ENCODE results near the gene ATCAY. TPM values are rescaled to one million over a fixed set of nuclear protein-coding genes. Genes with fewer than 3 reads are reported as not detected.

The ATCAY gene
- total RNA-seq, 1 experiment from 2014 or later = not detected

GRCh38 chr19:3833578-3834348, 46.7 kb upstream of the ATCAY start:
- H3K4me1 Mint-ChIP-seq (ENCODE audit: insufficient read depth, unreplicated experiment) = peaks cover under 1% of the 10 kb centered on the region
- ChIA-PET CTCF (no interaction called here), POLR2A (interaction anchor here (0.5 kb wide), 1 partner anchor 421 kb away, joined by 3 read pairs; no protein-coding TSS in a partner anchor)
- H3K36me3 Mint-ChIP-seq (ENCODE audit: insufficient read depth, unreplicated experiment) = peaks cover 3% of the 10 kb centered on the region
- intact Hi-C loops (cut with micrococcal nuclease) = no loop called here
- no peak for DNase-seq (ENCODE audit: unreplicated experiment)
- no peak for TF ChIP-seq CTCF (IDR thresholded peaks at IDR 0.05; ENCODE audit: unreplicated experiment)
- H3K27me3 Mint-ChIP-seq (ENCODE audit: insufficient read depth, unreplicated experiment) = no peaks in the 10 kb centered on the region
- no peak overlapping the region for H3K4me3 Mint-ChIP-seq (ENCODE audit: unreplicated experiment)
- BruUV-seq (replicated peaks) = no TSS peak
- no peaks in the 10 kb centered on the region for H3K9me3 Mint-ChIP-seq (ENCODE audit: unreplicated experiment)
- H3K27ac Mint-ChIP-seq (ENCODE audit: low read depth, unreplicated experiment) = no peak overlapping the region

- no peak for DNase-seq (ENCODE audit: unreplicated experiment)
- Mint-ChIP-seq H3K9me3 (ENCODE audit: unreplicated experiment) (no peaks in the 10 kb centered on the region), H3K36me3 (ENCODE audit: insufficient read depth, unreplicated experiment) (peaks cover 5% of the 10 kb centered on the region), H3K4me1 (ENCODE audit: insufficient read depth, unreplicated experiment) (no peaks in the 10 kb centered on the region), H3K27me3 (ENCODE audit: insufficient read depth, unreplicated experiment) (peaks cover 1% of the 10 kb centered on the region), H3K27ac (ENCODE audit: low read depth, unreplicated experiment) (no peak overlapping the region), H3K4me3 (ENCODE audit: unreplicated experiment) (no peak overlapping the region)
- POLR2A ChIA-PET = no interaction called here
- no TSS peak for BruUV-seq (replicated peaks)
- intact Hi-C loops (cut with micrococcal nuclease) = no loop called here
- no peak for TF ChIP-seq CTCF (IDR thresholded peaks at IDR 0.05; ENCODE audit: unreplicated experiment)
- CTCF ChIA-PET = no interaction called here
Measured at GRCh38 chr19:3834349-3835054, 46.0 kb upstream of the ATCAY start.

- Mint-ChIP-seq H3K9me3 (ENCODE audit: unreplicated experiment) (no peaks in the 10 kb centered on the region), H3K4me3 (ENCODE audit: unreplicated experiment) (no peak overlapping the region), H3K27ac (ENCODE audit: low read depth, unreplicated experiment) (no peak overlapping the region), H3K36me3 (ENCODE audit: insufficient read depth, unreplicated experiment) (peaks cover 5% of the 10 kb centered on the region), H3K27me3 (ENCODE audit: insufficient read depth, unreplicated experiment) (peaks cover 7% of the 10 kb centered on the region), H3K4me1 (ENCODE audit: insufficient read depth, unreplicated experiment) (no peaks in the 10 kb centered on the region)
- DNase-seq (ENCODE audit: unreplicated experiment) = no peak
- intact Hi-C loops (cut with micrococcal nuclease) = no loop called here
- CTCF ChIA-PET = interaction anchor here (0.7 kb wide), 1 partner anchor 43 kb away, joined by 5 read pairs; no protein-coding TSS in a partner anchor
- TF ChIP-seq CTCF (IDR thresholded peaks at IDR 0.05; ENCODE audit: unreplicated experiment) = no peak
- POLR2A ChIA-PET = no interaction called here
- no TSS peak for BruUV-seq (replicated peaks)
Measured at GRCh38 chr19:3835055-3835435, 45.4 kb upstream of the ATCAY start.

GRCh38 chr19:3836887-3837286, 43.6 kb upstream of the ATCAY start:
- peaks cover 11% of the 10 kb centered on the region for H3K27me3 Mint-ChIP-seq (ENCODE audit: insufficient read depth, unreplicated experiment)
- no TSS peak for BruUV-seq (replicated peaks)
- peaks cover 5% of the 10 kb centered on the region for H3K36me3 Mint-ChIP-seq (ENCODE audit: insufficient read depth, unreplicated experiment)
- DNase-seq (ENCODE audit: unreplicated experiment) = no peak
- H3K9me3 Mint-ChIP-seq (ENCODE audit: unreplicated experiment) = no peaks in the 10 kb centered on the region
- ChIA-PET POLR2A (interaction anchor here (0.6 kb wide), 1 partner anchor 29 kb away, joined by 3 read pairs; no protein-coding TSS in a partner anchor), CTCF (interaction anchor here (1.0 kb wide), 1 partner anchor 12 kb away, joined by 5 read pairs; no protein-coding TSS in a partner anchor)
- no peak overlapping the region for H3K4me3 Mint-ChIP-seq (ENCODE audit: unreplicated experiment)
- TF ChIP-seq CTCF (IDR thresholded peaks at IDR 0.05; ENCODE audit: unreplicated experiment) = no peak
- intact Hi-C loops (cut with micrococcal nuclease) = no loop called here
- H3K27ac Mint-ChIP-seq (ENCODE audit: low read depth, unreplicated experiment) = no peak overlapping the region
- no peaks in the 10 kb centered on the region for H3K4me1 Mint-ChIP-seq (ENCODE audit: insufficient read depth, unreplicated experiment)
